Tibial nerve (tissue), 4 donors: ENCODE data around the gene TCF12.

ENCODE experiments used
- EP300 ChIP-seq, 2 donors: sonication (generic); formaldehyde crosslinking; IDR thresholded peaks; one replicate each; pipeline ENCODE4 v1.6.1; 2017; ENCODE audit warnings: antibody characterized with exemption in 2 of 2, mild to moderate bottlenecking in 1 of 2
- POLR2A ChIP-seq, 2 donors: fragments of 450-650 bp; IDR thresholded peaks; one replicate each; pipeline ENCODE4 v1.6.1; 2017; ENCODE audit warnings: antibody characterized with exemption in 2 of 2, mild to moderate bottlenecking in 2 of 2, moderate library complexity in 2 of 2
- TF ChIP-seq, protein P1 (sequence below), 5 experiments: fragments of 200-600 bp in 3 of 5; fragments of 450-650 bp in 2 of 5; sonication (generic) in 3 of 5; IDR thresholded peaks; one replicate each; pipeline ENCODE4 v1.5.1; 2016 to 2019; ENCODE audit warnings: antibody characterized with exemption in 5 of 5, mild to moderate bottlenecking in 3 of 5, moderate library complexity in 2 of 5

- TF ChIP-seq POLR2A (IDR thresholded peaks at IDR 0.05) (no peak), EP300 (IDR thresholded peaks at IDR 0.05) (no peak)
- TF ChIP-seq, protein P1, sequence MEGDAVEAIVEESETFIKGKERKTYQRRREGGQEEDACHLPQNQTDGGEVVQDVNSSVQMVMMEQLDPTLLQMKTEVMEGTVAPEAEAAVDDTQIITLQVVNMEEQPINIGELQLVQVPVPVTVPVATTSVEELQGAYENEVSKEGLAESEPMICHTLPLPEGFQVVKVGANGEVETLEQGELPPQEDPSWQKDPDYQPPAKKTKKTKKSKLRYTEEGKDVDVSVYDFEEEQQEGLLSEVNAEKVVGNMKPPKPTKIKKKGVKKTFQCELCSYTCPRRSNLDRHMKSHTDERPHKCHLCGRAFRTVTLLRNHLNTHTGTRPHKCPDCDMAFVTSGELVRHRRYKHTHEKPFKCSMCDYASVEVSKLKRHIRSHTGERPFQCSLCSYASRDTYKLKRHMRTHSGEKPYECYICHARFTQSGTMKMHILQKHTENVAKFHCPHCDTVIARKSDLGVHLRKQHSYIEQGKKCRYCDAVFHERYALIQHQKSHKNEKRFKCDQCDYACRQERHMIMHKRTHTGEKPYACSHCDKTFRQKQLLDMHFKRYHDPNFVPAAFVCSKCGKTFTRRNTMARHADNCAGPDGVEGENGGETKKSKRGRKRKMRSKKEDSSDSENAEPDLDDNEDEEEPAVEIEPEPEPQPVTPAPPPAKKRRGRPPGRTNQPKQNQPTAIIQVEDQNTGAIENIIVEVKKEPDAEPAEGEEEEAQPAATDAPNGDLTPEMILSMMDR (IDR thresholded peaks at IDR 0.05), result no peak
Observed at GRCh38 chr15:57235873-57236272, 317.4 kb downstream of the TCF12 start.
